KMS-11 (cell line): ENCODE measurements around the gene ARHGAP44.

Experiments
- H2AFZ ChIP-seq: fragments of 200-600 bp; sonication (generic); 2 replicates; pipeline ENCODE4 v1.6.1; 2016; ENCODE audit warnings: antibody characterized with exemption, mixed run types, low read depth
- H3K27ac ChIP-seq: fragments of 200-600 bp; sonication (generic); 2 replicates; pipeline ENCODE4 v1.6.1; 2016; ENCODE audit warnings: mild to moderate bottlenecking, mixed run types
- H3K27me3 ChIP-seq: fragments of 200-600 bp; sonication (generic); 2 replicates; pipeline ENCODE4 v1.6.1; 2017; ENCODE audit warnings: mild to moderate bottlenecking, low read depth, mixed run types, moderate library complexity; ENCODE audit not compliant: insufficient read depth
- H3K36me3 ChIP-seq: fragments of 200-600 bp; sonication (generic); 2 replicates; pipeline ENCODE4 v1.6.1; 2017; ENCODE audit warnings: mild to moderate bottlenecking, mixed run types; ENCODE audit not compliant: insufficient read depth
- H3K4me1 ChIP-seq: fragments of 200-600 bp; sonication (generic); 2 replicates; pipeline ENCODE4 v1.6.1; 2016; ENCODE audit warnings: mild to moderate bottlenecking, low read depth, mixed run types; ENCODE audit not compliant: poor library complexity, severe bottlenecking
- H3K4me2 ChIP-seq: fragments of 200-600 bp; sonication (generic); 2 replicates; pipeline ENCODE4 v1.7.0; 2016; ENCODE audit warnings: mild to moderate bottlenecking, mixed run types
- H3K4me3 ChIP-seq: fragments of 200-600 bp; sonication (generic); IDR thresholded peaks from 2 replicates; pipeline ENCODE4 v1.6.1; 2017; ENCODE audit warnings: low read depth, low read length, mixed read lengths; ENCODE audit not compliant: insufficient read depth
- H3K79me2 ChIP-seq: fragments of 200-600 bp; sonication (generic); 2 replicates; pipeline ENCODE4 v1.6.1; 2016; ENCODE audit warnings: low read depth, mixed run types; ENCODE audit not compliant: insufficient read depth
- H3K9ac ChIP-seq: fragments of 200-600 bp; sonication (generic); 2 replicates; pipeline ENCODE4 v1.6.1; 2016; ENCODE audit warnings: mild to moderate bottlenecking, mixed run types
- H4K20me1 ChIP-seq: fragments of 200-600 bp; sonication (generic); 2 replicates; pipeline ENCODE4 v1.6.1; 2016; ENCODE audit warnings: mild to moderate bottlenecking, mixed run types; ENCODE audit not compliant: insufficient read depth
- CTCF ChIP-seq: fragments of 200-600 bp; sonication (generic); conservative IDR thresholded peaks from 2 replicates; pipeline ENCODE4 v1.6.1; 2017; ENCODE audit warnings: low read depth, mild to moderate bottlenecking, antibody characterized with exemption, low read length, moderate library complexity, mixed read lengths

The ARHGAP44 gene, protein sequence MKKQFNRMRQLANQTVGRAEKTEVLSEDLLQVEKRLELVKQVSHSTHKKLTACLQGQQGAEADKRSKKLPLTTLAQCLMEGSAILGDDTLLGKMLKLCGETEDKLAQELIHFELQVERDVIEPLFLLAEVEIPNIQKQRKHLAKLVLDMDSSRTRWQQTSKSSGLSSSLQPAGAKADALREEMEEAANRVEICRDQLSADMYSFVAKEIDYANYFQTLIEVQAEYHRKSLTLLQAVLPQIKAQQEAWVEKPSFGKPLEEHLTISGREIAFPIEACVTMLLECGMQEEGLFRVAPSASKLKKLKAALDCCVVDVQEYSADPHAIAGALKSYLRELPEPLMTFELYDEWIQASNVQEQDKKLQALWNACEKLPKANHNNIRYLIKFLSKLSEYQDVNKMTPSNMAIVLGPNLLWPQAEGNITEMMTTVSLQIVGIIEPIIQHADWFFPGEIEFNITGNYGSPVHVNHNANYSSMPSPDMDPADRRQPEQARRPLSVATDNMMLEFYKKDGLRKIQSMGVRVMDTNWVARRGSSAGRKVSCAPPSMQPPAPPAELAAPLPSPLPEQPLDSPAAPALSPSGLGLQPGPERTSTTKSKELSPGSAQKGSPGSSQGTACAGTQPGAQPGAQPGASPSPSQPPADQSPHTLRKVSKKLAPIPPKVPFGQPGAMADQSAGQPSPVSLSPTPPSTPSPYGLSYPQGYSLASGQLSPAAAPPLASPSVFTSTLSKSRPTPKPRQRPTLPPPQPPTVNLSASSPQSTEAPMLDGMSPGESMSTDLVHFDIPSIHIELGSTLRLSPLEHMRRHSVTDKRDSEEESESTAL

GRCh38 chr17:12789481-12790248 is at the start of gene ARHGAP44:
ARHGAP44 (plus strand) TSS chr17:12789498; CDS start chr17:12789839, 341 bp downstream.
- H3K4me3 ChIP-seq, result no peak within 1 kb of the TSS
- no peak within 1 kb of the TSS for H3K9ac ChIP-seq
- H3K4me1 ChIP-seq, result no peaks in the 10 kb centered on the region
- H3K27me3 ChIP-seq, result no peaks in the 10 kb centered on the region
- H3K36me3 ChIP-seq, result no peaks in the 10 kb centered on the region
- H4K20me1 ChIP-seq, result no peaks in the 10 kb centered on the region
- no peak within 1 kb of the TSS for H3K27ac ChIP-seq
- no peaks in the 10 kb centered on the region for H3K79me2 ChIP-seq
- H3K4me2 ChIP-seq, result no peak within 1 kb of the TSS
- H2AFZ ChIP-seq, result peak within 1 kb of the TSS; percentile 34; the same call in 1 of the 2 replicates
- no peak for TF ChIP-seq CTCF

GRCh38 chr17:12739500-12739899 is 49.8 kb upstream of the ARHGAP44 start:
- Histone ChIP-seq H3K4me1 (no peaks in the 10 kb centered on the region), H4K20me1 (no peaks in the 10 kb centered on the region), H3K4me2 (no peak overlapping the region), H3K4me3 (no peak overlapping the region), H3K9ac (no peak overlapping the region), H2AFZ (no peak overlapping the region), H3K27me3 (no peaks in the 10 kb centered on the region), H3K36me3 (no peaks in the 10 kb centered on the region), H3K79me2 (no peaks in the 10 kb centered on the region), H3K27ac (no peak overlapping the region)
- no peak for TF ChIP-seq CTCF

- no peak overlapping the region for H3K4me2 ChIP-seq
- no peaks in the 10 kb centered on the region for H3K4me1 ChIP-seq
- TF ChIP-seq CTCF, result no peak
- no peak overlapping the region for H3K9ac ChIP-seq
- H3K36me3 ChIP-seq, result no peaks in the 10 kb centered on the region
- no peak overlapping the region for H3K4me3 ChIP-seq
- H4K20me1 ChIP-seq, result no peaks in the 10 kb centered on the region
- H3K79me2 ChIP-seq, result no peaks in the 10 kb centered on the region
- no peak overlapping the region for H2AFZ ChIP-seq
- H3K27me3 ChIP-seq, result no peaks in the 10 kb centered on the region
- H3K27ac ChIP-seq, result no peak overlapping the region
These were observed 46.3 kb upstream of the ARHGAP44 start for GRCh38 chr17:12743046-12743445.

DNA sequence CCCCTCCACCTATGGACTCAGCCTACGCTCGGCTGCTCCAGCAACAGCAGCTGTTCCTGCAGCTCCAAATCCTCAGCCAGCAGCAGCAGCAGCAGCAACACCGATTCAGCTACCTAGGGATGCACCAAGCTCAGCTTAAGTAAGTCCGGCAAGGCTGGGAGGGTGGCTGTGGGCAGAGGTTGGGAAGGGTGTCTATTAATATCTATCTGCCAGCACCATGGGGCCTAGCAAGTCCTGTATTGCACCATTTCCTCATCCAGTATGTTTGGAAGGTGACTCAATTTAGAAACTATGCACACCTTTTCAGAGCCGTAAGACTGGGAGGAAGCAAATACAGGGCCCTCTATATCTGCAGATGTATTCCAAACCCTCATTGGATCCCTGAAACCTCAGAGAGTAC is 45.0 kb upstream of the ARHGAP44 start:
- TF ChIP-seq CTCF, result no peak
- no peaks in the 10 kb centered on the region for H3K27me3 ChIP-seq
- no peak overlapping the region for H3K4me2 ChIP-seq
- no peak overlapping the region for H3K9ac ChIP-seq
- no peaks in the 10 kb centered on the region for H4K20me1 ChIP-seq
- H3K27ac ChIP-seq, result no peak overlapping the region
- H3K4me1 ChIP-seq, result no peaks in the 10 kb centered on the region
- no peaks in the 10 kb centered on the region for H3K79me2 ChIP-seq
- no peak overlapping the region for H2AFZ ChIP-seq
- no peak overlapping the region for H3K4me3 ChIP-seq
- H3K36me3 ChIP-seq, result no peaks in the 10 kb centered on the region
